Measurements from ENCODE around the gene PCNP. TPM values are rescaled to one million over a fixed set of nuclear protein-coding genes. Genes with fewer than 3 reads are reported as not detected.
"Not testable (repeated sequence)": the region's sequence is repeated elsewhere in the genome, so short reads cannot be mapped to it uniquely, and the experiment has no call there.

Gene PCNP, protein sequence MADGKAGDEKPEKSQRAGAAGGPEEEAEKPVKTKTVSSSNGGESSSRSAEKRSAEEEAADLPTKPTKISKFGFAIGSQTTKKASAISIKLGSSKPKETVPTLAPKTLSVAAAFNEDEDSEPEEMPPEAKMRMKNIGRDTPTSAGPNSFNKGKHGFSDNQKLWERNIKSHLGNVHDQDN
- polyA plus RNA-seq (ENCODE audit: insufficient read length) = 242 TPM
- long read RNA-seq, donor 1, transcript PCNP-202 (5 exons, 2,165 nt) = minor isoform, 17 of 61 reads
- long read RNA-seq, donor 1, transcript PCNP-201 (5 exons, 2,342 nt) = major isoform, 28 of 61 reads
- long read RNA-seq, donor 1, transcript PCNP-204 (4 exons, 2,028 nt) = minor isoform, 9 of 61 reads
- long read RNA-seq, donor 1, partial matches to known transcripts = 0 of 61 reads
- long read RNA-seq, donor 1, other reads (novel, unspliced or antisense) = 0 of 61 reads
- long read RNA-seq, donor 2, transcript PCNP-201 (5 exons, 2,342 nt) = major isoform, 37 of 64 reads
- long read RNA-seq, donor 2, transcript PCNP-202 (5 exons, 2,165 nt) = minor isoform, 16 of 64 reads
- long read RNA-seq, donor 2, partial matches to known transcripts = 0 of 64 reads
- long read RNA-seq, donor 2, other reads (novel, unspliced or antisense) = 0 of 64 reads
- long read RNA-seq, donor 3, transcript PCNP-204 (4 exons, 2,028 nt) = minor isoform, 10 of 47 reads
- long read RNA-seq, donor 3, transcript PCNP-201 (5 exons, 2,342 nt) = major isoform, 18 of 47 reads
- long read RNA-seq, donor 3, transcript PCNP-202 (5 exons, 2,165 nt) = minor isoform, 14 of 47 reads
- long read RNA-seq, donor 3, partial matches to known transcripts = 0 of 47 reads
- long read RNA-seq, donor 3, other reads (novel, unspliced or antisense) = 0 of 47 reads
- long read RNA-seq, donor 4, partial matches to known transcripts = 0 of 2 reads
- long read RNA-seq, donor 4, other reads (novel, unspliced or antisense) = 0 of 2 reads
- long read RNA-seq, donor 5, transcript PCNP-202 (5 exons, 2,165 nt) = minor isoform, 21 of 107 reads
- long read RNA-seq, donor 5, transcript PCNP-207 (5 exons, 786 nt) = minor isoform, 10 of 107 reads
- long read RNA-seq, donor 5, transcript PCNP-204 (4 exons, 2,028 nt) = minor isoform, 15 of 107 reads
- long read RNA-seq, donor 5, transcript PCNP-201 (5 exons, 2,342 nt) = major isoform, 52 of 107 reads
- long read RNA-seq, donor 5, partial matches to known transcripts = 0 of 107 reads
- long read RNA-seq, donor 5, other reads (novel, unspliced or antisense) = 5 of 107 reads
- long read RNA-seq, donor 6, transcript PCNP-201 (5 exons, 2,342 nt) = major isoform, 25 of 50 reads
- long read RNA-seq, donor 6, transcript PCNP-204 (4 exons, 2,028 nt) = minor isoform, 6 of 50 reads
- long read RNA-seq, donor 6, transcript PCNP-202 (5 exons, 2,165 nt) = minor isoform, 16 of 50 reads
- long read RNA-seq, donor 6, partial matches to known transcripts = 0 of 50 reads
- long read RNA-seq, donor 6, other reads (novel, unspliced or antisense) = 0 of 50 reads
- long read RNA-seq, donor 7, transcript PCNP-202 (5 exons, 2,165 nt) = minor isoform, 27 of 375 reads
- long read RNA-seq, donor 7, transcript PCNP-204 (4 exons, 2,028 nt) = minor isoform, 8 of 375 reads
- long read RNA-seq, donor 7, transcript PCNP-207 (5 exons, 786 nt) = minor isoform, 7 of 375 reads
- long read RNA-seq, donor 7, transcript PCNP-201 (5 exons, 2,342 nt) = major isoform, 47 of 375 reads
- long read RNA-seq, donor 7, partial matches to known transcripts = 283 of 375 reads
- long read RNA-seq, donor 7, other reads (novel, unspliced or antisense) = 0 of 375 reads
- long read RNA-seq, donor 8, transcript PCNP-202 (5 exons, 2,165 nt) = minor isoform, 12 of 27 reads
- long read RNA-seq, donor 8, transcript PCNP-201 (5 exons, 2,342 nt) = major isoform, 13 of 27 reads
- long read RNA-seq, donor 8, partial matches to known transcripts = 0 of 27 reads
- long read RNA-seq, donor 8, other reads (novel, unspliced or antisense) = 0 of 27 reads

GRCh38 chr3:101573449-101574387 is at the start of gene PCNP:
TSS of gene PCNP (plus strand) at chr3:101574180. CDS start at chr3:101574216, 36 bp downstream.
- peak; percentile 99 for DNase-seq

DNA sequence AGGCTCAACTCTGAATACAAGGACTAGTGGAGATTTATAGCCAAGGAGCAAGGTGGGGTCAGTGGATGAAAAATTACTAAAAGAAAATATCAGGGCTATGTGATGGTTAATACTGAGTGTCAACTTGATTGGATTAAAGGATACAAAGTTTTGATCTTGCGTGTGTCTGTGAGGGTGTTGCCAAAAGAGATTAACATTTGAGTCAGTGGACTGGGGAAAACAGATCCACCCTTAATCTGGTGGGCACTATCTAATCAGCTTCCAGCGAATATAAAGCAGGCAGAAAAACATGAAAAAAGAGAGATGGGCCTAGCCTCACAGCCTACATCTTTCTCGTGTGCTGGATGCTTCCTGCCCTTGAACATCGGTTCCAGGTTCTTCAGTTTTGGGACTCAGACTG is 46.5 kb upstream of the PCNP start:
- no peak for DNase-seq

DNA sequence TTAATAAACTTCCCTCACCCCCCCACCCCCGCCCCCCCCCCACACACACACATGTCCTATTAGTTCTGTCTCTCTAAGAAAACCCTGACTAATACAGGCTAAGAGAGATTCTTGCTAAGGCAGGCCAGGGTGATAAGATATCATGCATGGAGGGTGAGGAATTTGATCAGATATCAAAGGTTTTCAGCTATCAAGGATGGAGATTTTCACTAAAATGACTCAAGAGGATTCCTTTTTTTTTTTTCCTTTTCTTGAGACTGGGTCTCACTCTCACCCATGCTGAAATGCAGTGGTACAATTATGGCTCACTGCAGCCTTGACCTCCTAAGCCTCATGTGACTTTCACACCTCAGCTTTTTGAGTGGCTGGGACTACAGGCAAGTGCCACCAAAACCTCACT is 46.1 kb upstream of the PCNP start:
- DNase-seq = no peak

- no peak for DNase-seq
Observed at GRCh38 chr3:101529816-101530685, 43.9 kb upstream of the PCNP start.

- DNase-seq = no peak
Observed at GRCh38 chr3:101530686-101531047, 43.3 kb upstream of the PCNP start.

DNA sequence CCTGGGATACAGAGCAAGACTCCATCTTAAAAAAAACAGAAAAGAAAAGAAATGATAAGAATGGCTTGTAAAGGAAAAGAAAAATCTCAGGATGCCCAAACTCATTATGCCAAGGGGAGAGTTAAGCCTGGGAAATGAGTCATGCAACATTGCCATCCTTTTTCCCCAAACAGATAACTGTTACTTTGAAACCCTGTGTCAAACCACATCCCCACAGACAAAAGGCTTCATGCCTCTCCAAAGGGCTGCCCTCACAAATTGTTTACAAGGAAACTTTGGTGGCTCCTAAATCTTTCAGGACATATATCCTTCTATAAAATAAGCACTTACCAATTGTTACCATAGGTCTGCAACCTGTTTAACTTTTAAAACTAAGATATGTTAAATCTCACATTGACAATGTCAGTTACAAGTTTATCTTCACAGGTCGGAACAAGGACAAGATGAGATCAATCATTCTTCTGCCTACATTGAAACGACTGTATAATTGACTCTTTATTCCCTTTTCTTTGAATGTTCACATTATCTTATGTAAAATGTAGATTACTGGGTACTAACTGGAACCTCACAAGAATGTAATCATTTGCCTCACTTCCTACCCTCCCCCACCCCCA is 42.4 kb upstream of the PCNP start:
- no peak for DNase-seq

- no peak for DNase-seq
Observed at GRCh38 chr3:101532783-101533602, 41.0 kb upstream of the PCNP start.

DNA sequence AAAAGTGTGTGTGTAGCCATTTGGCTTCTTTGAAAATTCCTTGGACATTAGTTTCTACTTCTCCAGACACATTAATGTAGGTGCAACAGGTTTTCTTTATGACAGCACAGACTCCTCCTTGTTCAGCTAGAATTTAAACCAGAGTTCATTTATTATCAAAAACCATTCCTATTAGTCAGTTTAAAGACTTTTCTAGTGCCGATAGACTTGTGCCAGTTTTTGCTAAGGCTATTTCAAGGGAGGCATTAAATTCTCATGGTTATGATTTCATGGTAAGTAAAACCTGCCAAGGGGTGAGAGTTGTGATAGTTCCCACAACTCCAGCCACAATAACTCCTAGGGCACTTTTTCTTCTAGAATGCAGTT is 40.4 kb upstream of the PCNP start:
- no peak for DNase-seq

- DNase-seq = no peak
Observed at GRCh38 chr3:101535221-101535620, 38.8 kb upstream of the PCNP start.

GRCh38 chr3:101536266-101536665 is 37.7 kb upstream of the PCNP start:
- no peak for DNase-seq

- not testable (repeated sequence) for DNase-seq
Observed at GRCh38 chr3:101536955-101537354, 37.0 kb upstream of the PCNP start.

DNA sequence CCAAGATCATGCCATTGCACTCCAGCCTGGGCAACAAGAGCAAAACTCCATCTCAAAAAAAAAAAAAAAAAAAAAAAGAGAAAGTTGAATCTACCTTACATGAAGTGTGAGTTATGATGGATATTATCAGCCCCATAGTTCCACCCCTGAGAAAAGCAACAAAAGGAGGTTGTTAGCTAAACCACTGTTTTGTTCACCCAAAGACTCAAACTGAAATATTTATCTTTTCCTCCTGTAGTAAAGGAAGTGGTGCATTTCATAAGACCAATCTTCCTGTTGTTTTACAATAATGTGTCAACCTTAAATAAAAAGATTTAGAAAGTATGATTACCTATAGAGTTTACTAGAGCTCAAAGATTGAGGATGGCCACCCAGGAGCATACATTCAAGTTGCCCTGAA is 31.0 kb upstream of the PCNP start:
- DNase-seq = no peak

- DNase-seq = no peak
Observed at GRCh38 chr3:101544161-101544850, 29.7 kb upstream of the PCNP start.

DNA sequence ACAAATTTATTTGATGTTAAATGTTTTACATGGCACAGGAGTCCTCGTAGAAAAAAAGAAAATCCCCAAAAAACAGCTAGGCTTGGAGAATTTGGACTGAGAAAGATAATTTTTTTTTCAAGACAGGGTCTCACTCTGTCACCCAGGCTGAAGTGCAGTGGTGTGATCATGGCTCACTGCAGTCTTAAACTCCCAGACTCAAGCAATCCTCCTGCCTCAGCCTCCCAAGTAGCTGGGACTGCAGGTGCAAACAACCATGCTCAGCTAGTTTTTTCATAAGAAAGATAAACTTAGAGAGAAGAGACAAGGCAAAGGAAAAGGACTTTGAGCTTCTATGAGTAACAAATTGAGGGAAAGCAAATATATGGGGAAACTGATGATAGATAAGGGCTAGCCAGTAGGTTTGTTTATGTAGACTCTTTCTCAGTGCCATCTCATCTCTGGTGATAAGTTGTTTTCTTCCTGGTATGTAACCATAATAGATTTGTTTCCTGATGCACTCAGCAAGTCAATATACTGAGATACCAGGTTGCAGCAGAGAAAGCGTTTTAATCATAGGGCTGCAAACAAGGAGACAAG is 25.4 kb upstream of the PCNP start:
- no peak for DNase-seq

GRCh38 chr3:101549473-101549872 is 24.5 kb upstream of the PCNP start:
- DNase-seq = no peak
